Measurements from ENCODE around the gene C3orf80. TPM values are rescaled to one million over a fixed set of nuclear protein-coding genes. Genes with fewer than 3 reads are reported as not detected.

Gene C3orf80
- total RNA-seq, 4 donors from 2014 or later, result 0.40 to 3.7 (median 1.8) TPM

DNA sequence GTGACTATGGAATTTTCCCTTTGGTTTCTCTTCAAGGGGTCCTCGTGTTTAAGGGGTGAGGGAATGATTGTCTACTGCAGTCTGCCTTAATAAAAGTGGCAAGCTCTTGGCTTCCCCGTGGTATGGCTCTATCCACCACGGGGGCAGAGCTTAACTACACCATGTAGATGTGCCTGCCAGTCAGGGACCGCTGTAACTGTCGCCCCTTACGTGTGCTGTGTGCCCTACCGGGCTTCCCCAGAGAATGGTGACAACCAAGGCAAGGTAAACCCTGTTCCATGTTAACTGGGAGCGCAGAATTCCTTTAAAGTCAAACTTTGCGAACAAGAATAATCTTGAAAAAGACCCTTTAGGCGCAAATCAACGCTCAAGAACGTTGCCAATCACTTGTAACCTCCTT lies 966 bp upstream of the C3orf80 start:
- Histone ChIP-seq H3K9me3 (no peaks in the 10 kb centered on the region), H3K27me3 (peaks cover 40% of the 10 kb centered on the region), H3K27ac (peak overlapping the region in 3 of 4 donors; percentile 69 to 73 (median 70)), H3K4me1 (peaks cover 0 to 22% (median 11%) of the 10 kb centered on the region in 4 donors), H3K4me3 (no peak overlapping the region), H3K36me3 (no peaks in the 10 kb centered on the region)
- intact Hi-C loops (cut with DNase I; ENCODE audit: low total_unique reads) (loop anchor here (10.0 kb wide), 1 partner anchor 59 kb away; no protein-coding TSS in a partner anchor), in situ Hi-C loops (cut with MboI; ENCODE audit: low pct_ligation_motif_present in 1 of 4, low pct_unique_long_range_greater_than_20kb in 1 of 4, low sequenced_read_pairs in 3 of 4) (no loop called here)
- no peak for DNase-seq
- TF ChIP-seq POLR2A (IDR thresholded peaks at IDR 0.05) (no peak), POLR2AphosphoS5 (IDR thresholded peaks at IDR 0.05) (no peak), CTCF (IDR thresholded peaks at IDR 0.05) (no peak), EP300 (IDR thresholded peaks at IDR 0.05; ENCODE audit: low read depth) (no peak)
- WGBS, 2 donors (ENCODE audit: low coverage in 1 of 2), result 25 to 64% methylated on average over 1 to 12 of the region's 12 CpGs

GRCh38 chr3:160224811-160225175 lies 429 bp upstream of the C3orf80 start:
- 19% methylated on average over 16 of the region's 16 CpGs; no CpG with 5 or more reads in 1 of the 2 donors for WGBS, 2 donors (ENCODE audit: low coverage in 1 of 2)
- DNase-seq, result no peak
- Histone ChIP-seq H3K9me3 (no peaks in the 10 kb centered on the region), H3K36me3 (no peaks in the 10 kb centered on the region), H3K27me3 (peaks cover 40% of the 10 kb centered on the region), H3K4me3 (peak overlapping the region; percentile 40 to 69 (median 55)), H3K27ac (peak overlapping the region; percentile 30 to 73 (median 70)), H3K4me1 (peaks cover 0 to 22% (median 11%) of the 10 kb centered on the region in 4 donors)
- no peak for TF ChIP-seq EP300 (IDR thresholded peaks at IDR 0.05; ENCODE audit: low read depth)
- in situ Hi-C loops (cut with MboI; ENCODE audit: low pct_ligation_motif_present in 1 of 4, low pct_unique_long_range_greater_than_20kb in 1 of 4, low sequenced_read_pairs in 3 of 4) (no loop called here), intact Hi-C loops (cut with DNase I; ENCODE audit: low total_unique reads) (loop anchor here (5.0 to 10.0 kb wide), 2 partner anchors 42 to 60 kb away; no protein-coding TSS in a partner anchor)

- intact Hi-C loops (cut with DNase I; ENCODE audit: low total_unique reads), result loop anchor here (2.0 to 10.0 kb wide), 3 partner anchors 27 to 61 kb away; no protein-coding TSS in a partner anchor
- DNase-seq, result peak; percentile 10
- Histone ChIP-seq H3K9me3 (no peaks in the 10 kb centered on the region), H3K27me3 (peaks cover 40% of the 10 kb centered on the region), H3K36me3 (no peaks in the 10 kb centered on the region), H3K27ac (peak overlapping the region in 3 of 4 donors; percentile 69 to 73 (median 70)), H3K4me1 (peaks cover 0 to 18% (median 11%) of the 10 kb centered on the region in 4 donors), H3K4me3 (peak overlapping the region; percentile 40 to 69 (median 55))
- TF ChIP-seq CTCF (IDR thresholded peaks at IDR 0.05) (no peak), EP300 (IDR thresholded peaks at IDR 0.05; ENCODE audit: low read depth) (no peak), POLR2AphosphoS5 (IDR thresholded peaks at IDR 0.05) (peak in 1 of 3 donors; percentile 53), POLR2A (IDR thresholded peaks at IDR 0.05) (no peak)
- in situ Hi-C loops (cut with MboI; ENCODE audit: low pct_ligation_motif_present in 1 of 4, low pct_unique_long_range_greater_than_20kb in 1 of 4, low sequenced_read_pairs in 3 of 4), result no loop called here
- 3% methylated on average over 61 of the region's 87 CpGs; no CpG with 5 or more reads in 1 of the 2 donors for WGBS, 2 donors (ENCODE audit: low coverage in 1 of 2)
These were observed 1.0 kb downstream of the C3orf80 start for GRCh38 chr3:160226026-160226907.

DNA sequence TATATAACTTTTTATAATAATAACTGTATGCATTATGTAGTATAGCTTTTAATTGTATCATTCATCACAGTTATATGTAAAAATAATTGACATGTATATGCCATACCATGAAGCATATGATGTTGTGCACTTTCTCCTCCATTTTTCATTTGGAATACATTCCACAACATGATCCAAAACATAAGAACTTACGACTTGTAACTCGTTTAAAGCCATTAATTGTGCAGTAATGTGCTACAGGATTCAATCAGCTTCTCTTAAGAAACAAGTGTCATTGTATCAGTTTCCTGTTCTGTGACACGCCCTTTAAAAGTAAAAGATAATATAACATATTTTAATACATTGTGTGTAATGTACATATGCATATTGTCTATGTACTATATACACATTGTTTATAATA lies 2.2 kb downstream of the C3orf80 start:
- Histone ChIP-seq H3K9me3 (no peaks in the 10 kb centered on the region), H3K4me3 (no peak overlapping the region)
- intact Hi-C loops (cut with DNase I; ENCODE audit: low total_unique reads), result loop anchor here (2.0 to 10.0 kb wide), 3 partner anchors 25 to 63 kb away; no protein-coding TSS in a partner anchor

More for the DNA sequence above, 2.2 kb downstream of the C3orf80 start:
- H3K27me3 ChIP-seq, result peaks cover 42% of the 10 kb centered on the region
- H3K27ac ChIP-seq, result no peak overlapping the region
- 31 to 57% methylated on average over 3 of the region's 3 CpGs for WGBS, 2 donors (ENCODE audit: low coverage in 1 of 2)
- no peaks in the 10 kb centered on the region for H3K36me3 ChIP-seq
- no peak for DNase-seq
- H3K4me1 ChIP-seq, result peaks cover 0 to 18% (median 11%) of the 10 kb centered on the region in 4 donors
- TF ChIP-seq POLR2AphosphoS5 (IDR thresholded peaks at IDR 0.05) (no peak), CTCF (IDR thresholded peaks at IDR 0.05) (no peak), POLR2A (IDR thresholded peaks at IDR 0.05) (no peak), EP300 (IDR thresholded peaks at IDR 0.05; ENCODE audit: low read depth) (no peak)
- in situ Hi-C loops (cut with MboI; ENCODE audit: low pct_ligation_motif_present in 1 of 4, low pct_unique_long_range_greater_than_20kb in 1 of 4, low sequenced_read_pairs in 3 of 4), result no loop called here
